ENCODE results near the gene CDT1.

CDT1 gene

GRCh38 chr16:88831838-88832237 is 28.2 kb downstream of the CDT1 start:
- DNase-seq (ENCODE audit: low read depth, low spot score), result no peak
- no peak overlapping the region for H3K4me3 ChIP-seq (ENCODE audit: low read depth, low read length)
- ChIA-PET POLR2A (no interaction called here), CTCF (no interaction called here)
- TF ChIP-seq CTCF (IDR thresholded peaks at IDR 0.05; ENCODE audit: insufficient read depth, low read length, missing control alignments), result no peak

- no peak for DNase-seq (ENCODE audit: low read depth, low spot score)
- no peak overlapping the region for H3K4me3 ChIP-seq (ENCODE audit: low read depth, low read length)
- no peak for TF ChIP-seq CTCF (IDR thresholded peaks at IDR 0.05; ENCODE audit: insufficient read depth, low read length, missing control alignments)
- CTCF ChIA-PET, result interaction anchor here (0.7 to 0.9 kb wide), 3 partner anchors 12 to 25 kb away, joined by 3 to 4 read pairs (median 3); no protein-coding TSS in a partner anchor
- POLR2A ChIA-PET, result interaction anchor here (1.3 kb wide), 1 partner anchor 22 kb away, joined by 4 read pairs; no protein-coding TSS in a partner anchor
These were observed 29.5 kb downstream of the CDT1 start for GRCh38 chr16:88833086-88833485.

- POLR2A ChIA-PET, result no interaction called here
- H3K4me3 ChIP-seq (ENCODE audit: low read depth, low read length), result no peak overlapping the region
- TF ChIP-seq CTCF (IDR thresholded peaks at IDR 0.05; ENCODE audit: insufficient read depth, low read length, missing control alignments), result no peak
- CTCF ChIA-PET, result no interaction called here
- DNase-seq (ENCODE audit: low read depth, low spot score), result no peak
These were observed 31.1 kb downstream of the CDT1 start for GRCh38 chr16:88834670-88835069.

GRCh38 chr16:88835383-88835782 is 31.8 kb downstream of the CDT1 start:
- DNase-seq (ENCODE audit: low read depth, low spot score), result no peak
- no peak for TF ChIP-seq CTCF (IDR thresholded peaks at IDR 0.05; ENCODE audit: insufficient read depth, low read length, missing control alignments)
- CTCF ChIA-PET, result no interaction called here
- POLR2A ChIA-PET, result no interaction called here
- no peak overlapping the region for H3K4me3 ChIP-seq (ENCODE audit: low read depth, low read length)

- TF ChIP-seq CTCF (IDR thresholded peaks at IDR 0.05; ENCODE audit: insufficient read depth, low read length, missing control alignments), result no peak
- ChIA-PET CTCF (no interaction called here), POLR2A (no interaction called here)
- no peak for DNase-seq (ENCODE audit: low read depth, low spot score)
- H3K4me3 ChIP-seq (ENCODE audit: low read depth, low read length), result no peak overlapping the region
These were observed 32.2 kb downstream of the CDT1 start for GRCh38 chr16:88835818-88836217.

- POLR2A ChIA-PET, result no interaction called here
- CTCF ChIA-PET, result no interaction called here
- no peak overlapping the region for H3K4me3 ChIP-seq (ENCODE audit: low read depth, low read length)
- no peak for TF ChIP-seq CTCF (IDR thresholded peaks at IDR 0.05; ENCODE audit: insufficient read depth, low read length, missing control alignments)
- DNase-seq (ENCODE audit: low read depth, low spot score), result no peak
These were observed 33.2 kb downstream of the CDT1 start for GRCh38 chr16:88836791-88837190.

Data from AG04449 (cell line).